ENCODE data around the gene MAJIN.

MAJIN gene

DNA sequence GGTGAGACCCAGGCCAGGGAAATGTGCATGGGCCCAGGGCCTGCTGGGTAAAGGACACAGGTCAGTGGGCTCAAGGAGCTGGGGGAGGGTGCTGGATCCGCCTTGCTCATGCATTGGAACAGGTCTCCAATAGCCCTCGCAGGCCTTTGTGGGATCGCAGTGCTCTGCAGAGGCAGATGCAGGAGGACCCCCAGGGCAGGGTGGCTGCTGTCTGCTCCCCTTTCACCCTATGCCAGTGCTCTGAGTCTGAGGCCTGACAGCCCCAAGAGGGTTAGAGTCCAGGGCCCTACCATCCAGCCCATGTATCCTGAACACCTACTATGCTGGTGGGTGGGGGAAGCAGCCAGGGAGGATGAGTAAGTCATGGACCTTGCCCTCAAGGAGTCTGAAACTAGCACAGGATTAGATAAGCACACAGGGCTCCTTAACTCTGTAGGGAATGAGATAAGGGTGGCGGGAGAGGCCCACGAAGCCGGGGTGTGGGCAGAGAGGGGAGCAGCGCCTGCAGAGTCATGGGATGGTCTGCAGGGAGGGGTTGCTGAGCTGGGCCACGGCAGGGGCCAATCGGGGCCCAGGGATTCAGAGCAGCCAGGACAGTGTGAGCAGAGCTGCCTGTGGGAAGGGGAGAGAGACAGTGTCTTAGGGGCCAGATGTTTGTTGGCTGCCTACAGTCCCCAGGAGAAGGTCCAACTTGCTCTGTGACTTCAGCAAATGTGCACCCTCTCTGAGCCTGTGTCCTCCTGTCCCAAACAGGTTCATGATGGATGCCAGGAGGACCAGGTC, 83.0 kb downstream of the MAJIN start:
- no peak for DNase-seq

DNA sequence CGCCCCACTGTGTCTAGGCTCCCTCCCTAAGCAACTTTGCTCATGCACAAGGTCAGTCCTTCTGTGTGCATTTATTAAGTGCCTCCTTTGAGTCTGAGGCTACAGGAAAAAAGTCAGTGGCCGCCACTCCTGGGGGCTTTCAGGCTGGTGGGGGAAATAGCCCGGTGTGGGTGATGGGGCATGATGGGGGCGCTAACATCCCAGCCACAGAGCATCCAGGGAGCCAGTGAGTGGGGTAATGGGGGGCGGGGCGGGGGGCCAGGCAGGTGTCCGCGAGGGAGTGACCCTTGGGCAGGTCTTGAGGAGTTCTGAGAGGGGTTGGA, 83.5 kb downstream of the MAJIN start:
- DNase-seq = no peak
